IMR-90 (cell line): Measurements from ENCODE around the gene CLIC4. TPM values are rescaled to one million over a fixed set of nuclear protein-coding genes. Genes with fewer than 3 reads are reported as not detected.
A peak's percentile ranks its signal among the peaks of the same experiment; 100 is the strongest.
"Not testable (repeated sequence)": the region's sequence is repeated elsewhere in the genome, so short reads cannot be mapped to it uniquely, and the experiment has no call there.

Source experiments
- ATAC-seq: fragments of 200-7000 bp; cut with Tn5 transposase; 2 replicates; pipeline ENCODE4 v1.9.1; 2020; ENCODE audit warnings: low read depth, mild to moderate bottlenecking, moderate library complexity
- BruUV-seq: library from RNA; stranded (reverse); fragments of 400-500 nt; replicated peaks from 2 replicates; lab custom pipeline; 2021; lab: Mats Ljungman, UMichigan
- CTCF ChIA-PET: fragments of 300-600 bp; formaldehyde crosslinking; extraction: SDS; loops from one replicate; lab custom pipeline; 2021; ENCODE audit warnings: antibody characterized with exemption; lab: Yijun Ruan, JAX
- POLR2A ChIA-PET: fragments of 300-600 bp; sonication (Branson Sonifier 250); formaldehyde crosslinking; loops from one replicate; lab custom pipeline; 2022; ENCODE audit warnings: antibody characterized with exemption; ENCODE audit not compliant: unreplicated experiment; lab: Charles Lee
- DNase-seq: peaks from one replicate; pipeline ENCODE4 v3.0.0; 2013
- H2AFZ ChIP-seq: replicated peaks from 2 replicates; pipeline ENCODE3; 2013; ENCODE audit warnings: low read length, mild to moderate bottlenecking; ENCODE audit not compliant: poor library complexity
- H2AK5ac ChIP-seq: 2 replicates; pipeline ENCODE4 v1.6.1; 2013; ENCODE audit warnings: low read depth, low read length, inconsistent platforms
- H2AK9ac ChIP-seq: replicated peaks from 2 replicates; pipeline ENCODE3; 2013; ENCODE audit warnings: mild to moderate bottlenecking, low read depth, low read length, moderate library complexity; ENCODE audit not compliant: poor library complexity
- H2BK120ac ChIP-seq: 2 replicates; pipeline ENCODE4 v1.6.1; 2013; ENCODE audit warnings: low read depth, low read length, inconsistent platforms
- H2BK15ac ChIP-seq: 3 replicates; pipeline ENCODE4 v1.6.1; 2013; ENCODE audit warnings: low read depth, low read length, inconsistent platforms
- H2BK20ac ChIP-seq: 2 replicates; pipeline ENCODE4 v1.6.1; 2013; ENCODE audit warnings: low read depth, mild to moderate bottlenecking, inconsistent platforms, low read length, moderate library complexity
- H2BK5ac ChIP-seq: 2 replicates; pipeline ENCODE4 v1.6.1; 2013; ENCODE audit warnings: mild to moderate bottlenecking, low read depth, low read length, inconsistent platforms; ENCODE audit not compliant: poor library complexity, severe bottlenecking
- H3K14ac ChIP-seq: replicated peaks from 2 replicates; pipeline ENCODE4 v1.6.1; 2013; ENCODE audit warnings: low read depth, low read length, inconsistent platforms
- H3K18ac ChIP-seq: 2 replicates; pipeline ENCODE4 v1.6.1; 2013; ENCODE audit warnings: low read depth, low read length, control low read depth
- H3K23ac ChIP-seq: 2 replicates; pipeline ENCODE4 v1.6.1; 2013; ENCODE audit warnings: low read depth, low read length, inconsistent platforms
- H3K27ac ChIP-seq: 2 replicates; pipeline ENCODE4 v1.5.1; 2013; ENCODE audit warnings: mild to moderate bottlenecking, control low read depth, low read length; ENCODE audit not compliant: insufficient read depth
- H3K27me3 ChIP-seq: 2 replicates; pipeline ENCODE4 v1.6.1; 2013; ENCODE audit warnings: low read length; ENCODE audit not compliant: control insufficient read depth, insufficient read depth
- H3K36me3 ChIP-seq: 2 replicates; pipeline ENCODE4 v1.6.1; 2013; ENCODE audit warnings: low read length, mixed read lengths; ENCODE audit not compliant: control insufficient read depth, insufficient read depth
- H3K4ac ChIP-seq: 2 replicates; pipeline ENCODE4 v1.6.1; 2013; ENCODE audit warnings: low read depth, low read length, inconsistent platforms
- H3K4me1 ChIP-seq: 2 replicates; pipeline ENCODE4 v1.6.1; 2013; ENCODE audit warnings: low read length, mixed read lengths; ENCODE audit not compliant: control insufficient read depth, insufficient read depth
- H3K4me2 ChIP-seq: 2 replicates; pipeline ENCODE4 v1.6.1; 2013; ENCODE audit warnings: low read depth, mild to moderate bottlenecking, control low read depth, low read length, moderate library complexity
- H3K4me3 ChIP-seq: 2 replicates; pipeline ENCODE4 v1.5.1; 2013; ENCODE audit warnings: low read depth, mild to moderate bottlenecking, control low read depth, low read length, moderate library complexity; ENCODE audit not compliant: insufficient read depth
- H3K56ac ChIP-seq: 2 replicates; pipeline ENCODE4 v1.6.1; 2013; ENCODE audit warnings: low read length, inconsistent platforms; ENCODE audit not compliant: insufficient read depth; ENCODE audit errors: extremely low read depth
- H3K79me1 ChIP-seq, 2 experiments: 2 replicates each; pipeline ENCODE4 v1.6.1; 2013; ENCODE audit warnings: low read length in 2 of 2, inconsistent platforms in 1 of 2, low read depth in 1 of 2
- H3K9ac ChIP-seq: 2 replicates; pipeline ENCODE4 v1.6.1; 2013; ENCODE audit warnings: low read depth, low read length, control low read depth
- H3K9me1 ChIP-seq: 2 replicates; pipeline ENCODE4 v1.6.1; 2013; ENCODE audit warnings: low read length, inconsistent platforms; ENCODE audit not compliant: insufficient read depth
- H3K9me3 ChIP-seq: 2 replicates; pipeline ENCODE4 v1.6.1; 2013; ENCODE audit warnings: low read length; ENCODE audit not compliant: control insufficient read depth, insufficient read depth
- H4K20me1 ChIP-seq: 2 replicates; pipeline ENCODE4 v1.6.1; 2013; ENCODE audit warnings: low read length, inconsistent platforms; ENCODE audit not compliant: insufficient read depth
- H4K5ac ChIP-seq: 2 replicates; pipeline ENCODE4 v1.6.1; 2013; ENCODE audit warnings: mild to moderate bottlenecking, low read depth, low read length, control low read depth
- H4K8ac ChIP-seq, 2 experiments: 2 replicates each; pipeline ENCODE4 v1.6.1; 2013; ENCODE audit warnings: low read depth in 2 of 2, low read length in 2 of 2, control low read depth in 1 of 2, inconsistent platforms in 1 of 2
- H4K91ac ChIP-seq: 2 replicates; pipeline ENCODE4 v1.6.1; 2013; ENCODE audit warnings: low read depth, low read length, inconsistent platforms; ENCODE audit not compliant: insufficient read depth
- WGBS, 2 experiments: methylation state at CpG; one replicate each; pipeline versions ENCODE4 v1.1.5 to v1.1.7; 2013; ENCODE audit warnings: missing lambda C conversion rate in 2 of 2; ENCODE audit not compliant: insufficient read length in 1 of 2; ENCODE audit errors: extremely low coverage in 2 of 2; 5-methylcytosine and 5-hydroxymethylcytosine counted together
- dilution Hi-C: fragments of 300-500 bp; cut with HindIII; formaldehyde crosslinking; loops from one replicate; pipeline ENCODE4 v1.14.3; 2018; ENCODE audit warnings: low sequenced_read_pairs; ENCODE audit not compliant: unreplicated experiment
- in situ Hi-C: fragments of 300-500 bp; cut with MboI; formaldehyde crosslinking; loops from 3 replicates; pipeline ENCODE4 v1.14.3; 2019; ENCODE audit warnings: low sequenced_read_pairs, inconsistent platforms, mixed read lengths
- intact Hi-C: fragments of 100-400 bp; cut with micrococcal nuclease; formaldehyde crosslinking; loops from 2 replicates; pipeline ENCODE4 v1.10.0; 2022
- polyA plus RNA-seq, 3 experiments: library from polyadenylated mRNA; depleted of rRNA; stranded (reverse); fragments of >200 nt; gene quantifications; 2 replicates each; pipeline ENCODE4 v1.2.3, GENCODE V29; 2012; ENCODE audit warnings: low replicate concordance in 1 of 3
- total RNA-seq: library from RNA; depleted of rRNA; stranded (reverse); fragments of >200 nt; gene quantifications from 2 replicates; pipeline ENCODE4 v1.2.3, GENCODE V29; 2012

The CLIC4 gene
- total and polyA plus RNA-seq, 2 of the 4 experiments (the other 2 are of a cell fraction): 242 to 392 TPM

DNA sequence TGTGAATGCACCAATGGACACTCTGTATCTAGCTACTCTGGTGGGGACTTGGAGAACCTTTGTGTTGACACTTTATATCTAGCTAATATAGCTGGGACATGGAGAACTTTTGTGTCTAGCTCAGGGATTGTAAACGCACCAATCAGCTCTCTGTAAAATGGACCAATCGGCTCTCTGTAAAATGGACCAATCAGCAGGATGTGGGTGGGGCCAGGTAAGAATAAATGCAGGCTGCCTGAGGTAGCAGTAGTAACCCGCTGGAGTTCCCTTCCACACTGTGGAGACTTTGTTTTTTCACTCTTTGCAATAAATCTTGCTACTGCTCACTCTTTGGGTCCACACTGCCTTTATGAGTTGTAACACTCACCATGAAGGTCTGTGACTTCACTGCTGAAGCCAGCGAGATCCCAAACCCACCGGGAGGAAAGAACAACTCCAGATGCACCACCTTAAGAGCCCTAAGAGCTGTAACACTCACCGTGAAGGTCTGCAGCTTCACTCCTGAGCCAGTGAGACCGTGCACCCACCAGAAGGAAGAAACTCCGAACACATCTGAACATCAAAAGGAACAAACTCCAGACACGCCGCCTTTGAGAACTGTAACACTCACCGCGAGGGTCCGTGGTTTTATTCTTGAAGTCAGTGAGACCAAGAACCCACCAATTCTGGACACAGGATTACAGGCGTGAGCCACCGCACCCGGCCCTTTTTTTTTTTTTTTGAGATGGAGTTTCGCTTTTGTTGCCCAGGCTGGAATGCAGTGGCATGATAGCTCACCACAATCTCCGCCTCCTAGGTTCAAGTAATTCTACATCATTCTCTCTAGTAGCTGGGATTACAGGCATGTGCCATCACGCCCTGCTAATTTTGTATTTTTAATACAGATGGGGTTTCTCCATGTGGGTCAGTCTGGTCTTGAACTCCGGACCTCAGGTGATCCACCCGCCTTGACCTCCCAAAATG lies 22.9 kb upstream of the CLIC4 start:
- Histone ChIP-seq H2AK5ac (peak overlapping the region; percentile 58), H3K4ac (peak overlapping the region; percentile 79), H3K79me1 (peaks cover 3 to 49% of the 10 kb centered on the region in 2 experiments; a peak in 3 of 4 replicates), H3K4me1 (peaks cover 26% of the 10 kb centered on the region), H2BK120ac (peak overlapping the region; percentile 66), H3K14ac (0 out of 2 replicates have a peak overlapping the region, but pooled peaks have one; percentile 20), H4K8ac (peak overlapping the region in 1 of 2 experiments; percentile 52; a peak in 1 of 4 replicates), H3K9me1 (peaks cover 27% of the 10 kb centered on the region), H2BK20ac (peak overlapping the region; percentile 42; the same call in 1 of the 2 replicates)
- H3K27me3 ChIP-seq, H3K36me3 ChIP-seq, DNase-seq, H2BK5ac ChIP-seq, H4K91ac ChIP-seq, in situ Hi-C loops, H3K56ac ChIP-seq, BruUV-seq, ATAC-seq, H2AK9ac ChIP-seq, dilution Hi-C loops, H2AFZ ChIP-seq, H4K5ac ChIP-seq, H3K18ac ChIP-seq, H3K23ac ChIP-seq, H3K4me3 ChIP-seq, POLR2A ChIA-PET, H4K20me1 ChIP-seq, intact Hi-C loops, H3K27ac ChIP-seq, H3K9me3 ChIP-seq, H3K9ac ChIP-seq, H3K4me2 ChIP-seq, H2BK15ac ChIP-seq: not testable (repeated sequence)
- CTCF ChIA-PET: interaction anchor here (0.6 to 2.7 kb wide), 2 partner anchors 34 to 71 kb away, joined by 3 to 7 read pairs; no protein-coding TSS in a partner anchor
- 93% methylated on average over 12 of the region's 21 CpGs; no CpG with 5 or more reads in 1 of the 2 experiments for WGBS, 2 experiments
